ENCODE data around the gene TRDN.
A peak's percentile ranks its signal among the peaks of the same experiment; 100 is the strongest.
"Not testable (repeated sequence)": the region's sequence is repeated elsewhere in the genome, so short reads cannot be mapped to it uniquely, and the experiment has no call there.

Gene TRDN

GRCh38 chr6:123507582-123507981 is 129.2 kb downstream of the TRDN start:
- no peak for DNase-seq (ENCODE audit: low read depth in 2 of 2)

- no peak for DNase-seq (ENCODE audit: low read depth in 2 of 2)
These were observed 133.1 kb downstream of the TRDN start for GRCh38 chr6:123503619-123504018.

- no peak for DNase-seq (ENCODE audit: low read depth in 2 of 2)
These were observed 139.7 kb downstream of the TRDN start for GRCh38 chr6:123497025-123497424.

GRCh38 chr6:123489589-123489988 is 147.2 kb downstream of the TRDN start:
- no peak for DNase-seq (ENCODE audit: low read depth in 2 of 2)

GRCh38 chr6:123480986-123481385 is 155.8 kb downstream of the TRDN start:
- no peak for DNase-seq (ENCODE audit: low read depth in 2 of 2)

- DNase-seq (ENCODE audit: low read depth in 2 of 2), result not testable (repeated sequence)
These were observed 164.6 kb downstream of the TRDN start for GRCh38 chr6:123472025-123472702.

- DNase-seq (ENCODE audit: low read depth in 2 of 2), result no peak
These were observed 169.4 kb downstream of the TRDN start for GRCh38 chr6:123467392-123467791.

- no peak for DNase-seq (ENCODE audit: low read depth in 2 of 2)
These were observed 174.6 kb downstream of the TRDN start for GRCh38 chr6:123462152-123462551.

GRCh38 chr6:123458218-123458617 is 178.5 kb downstream of the TRDN start:
- no peak for DNase-seq (ENCODE audit: low read depth in 2 of 2)

- DNase-seq (ENCODE audit: low read depth in 2 of 2), result no peak
These were observed 179.9 kb downstream of the TRDN start for GRCh38 chr6:123456836-123457235.

- DNase-seq (ENCODE audit: low read depth in 2 of 2), result no peak
These were observed 182.3 kb downstream of the TRDN start for GRCh38 chr6:123454448-123454847.

- not testable (repeated sequence) for DNase-seq (ENCODE audit: low read depth in 2 of 2)
These were observed 183.7 kb downstream of the TRDN start for GRCh38 chr6:123453071-123453470.

- no peak for DNase-seq (ENCODE audit: low read depth in 2 of 2)
These were observed 188.4 kb downstream of the TRDN start for GRCh38 chr6:123448306-123448884.

- no peak for DNase-seq (ENCODE audit: low read depth in 2 of 2)
These were observed 189.3 kb downstream of the TRDN start for GRCh38 chr6:123447315-123447937.

GRCh38 chr6:123439371-123439770 is 197.4 kb downstream of the TRDN start:
- DNase-seq (ENCODE audit: low read depth in 2 of 2), result no peak

- no peak for DNase-seq (ENCODE audit: low read depth in 2 of 2)
These were observed 202.6 kb downstream of the TRDN start for GRCh38 chr6:123434186-123434585.

GRCh38 chr6:123430970-123431369 is 205.8 kb downstream of the TRDN start:
- DNase-seq (ENCODE audit: low read depth in 2 of 2), result no peak

- DNase-seq (ENCODE audit: low read depth in 2 of 2), result no peak
These were observed 209.7 kb downstream of the TRDN start for GRCh38 chr6:123427008-123427407.

GRCh38 chr6:123423130-123423529 is 213.6 kb downstream of the TRDN start:
- no peak for DNase-seq (ENCODE audit: low read depth in 2 of 2)

- no peak for DNase-seq (ENCODE audit: low read depth in 2 of 2)
These were observed 216.2 kb downstream of the TRDN start for GRCh38 chr6:123420512-123420911.

- no peak for DNase-seq (ENCODE audit: low read depth in 2 of 2)
These were observed 218.7 kb downstream of the TRDN start for GRCh38 chr6:123418071-123418470.

GRCh38 chr6:123417535-123417934 is 219.2 kb downstream of the TRDN start:
- no peak for DNase-seq (ENCODE audit: low read depth in 2 of 2)

- peak in 1 of 2 experiments; percentile 12 for DNase-seq (ENCODE audit: low read depth in 2 of 2)
These were observed 220.8 kb downstream of the TRDN start for GRCh38 chr6:123415844-123416468.

All from stimulated activated CD4-positive, alpha-beta T cell treated with anti-CD3 and anti-CD28 coated beads, Interleukin-12 subunit alpha, Interleukin-12 subunit beta, amount 100 ng/mL, for 24 hours (primary cell).